Dendritic cell treated with granulocyte-macrophage colony-stimulating factor and Interleukin-4, amounts not matched to agents 40 ng/mL and 50 ng/mL, for 4 days (primary cell): ENCODE data around the gene MRPS31.
"Not testable (repeated sequence)": the region's sequence is repeated elsewhere in the genome, so short reads cannot be mapped to it uniquely, and the experiment has no call there.

Source experiments
- H3K27ac Mint-ChIP-seq: one replicate; pipeline ENCODE4 v1.8.0; 2022; ENCODE audit warnings: mild to moderate bottlenecking, mixed read lengths
- H3K27me3 Mint-ChIP-seq: one replicate; pipeline ENCODE4 v1.8.0; 2022; ENCODE audit warnings: mild to moderate bottlenecking, mixed read lengths
- H3K36me3 Mint-ChIP-seq: one replicate; pipeline ENCODE4 v1.8.0; 2022; ENCODE audit warnings: low read depth, mixed read lengths
- H3K4me1 Mint-ChIP-seq: one replicate; pipeline ENCODE4 v1.8.0; 2022; ENCODE audit warnings: low read depth, mixed read lengths
- H3K4me3 Mint-ChIP-seq: one replicate; pipeline ENCODE4 v1.8.0; 2022; ENCODE audit warnings: mild to moderate bottlenecking, moderate library complexity, mixed read lengths
- H3K9me3 Mint-ChIP-seq: one replicate; pipeline ENCODE4 v1.8.0; 2022; ENCODE audit warnings: mixed read lengths
- intact Hi-C: fragments of 100-400 bp; cut with micrococcal nuclease; formaldehyde crosslinking; loops from one replicate; pipeline ENCODE4 v1.15.0; 2022

MRPS31 gene

GRCh38 chr13:40798380-40798779 is 27.4 kb upstream of the MRPS31 start:
- H3K4me1 Mint-ChIP-seq: peaks cover 6% of the 10 kb centered on the region
- intact Hi-C loops: no loop called here
- H3K27me3 Mint-ChIP-seq: no peaks in the 10 kb centered on the region
- H3K9me3 Mint-ChIP-seq: no peaks in the 10 kb centered on the region
- no peak overlapping the region for H3K4me3 Mint-ChIP-seq
- peaks cover 24% of the 10 kb centered on the region for H3K36me3 Mint-ChIP-seq
- H3K27ac Mint-ChIP-seq: peak overlapping the region; percentile 42

DNA sequence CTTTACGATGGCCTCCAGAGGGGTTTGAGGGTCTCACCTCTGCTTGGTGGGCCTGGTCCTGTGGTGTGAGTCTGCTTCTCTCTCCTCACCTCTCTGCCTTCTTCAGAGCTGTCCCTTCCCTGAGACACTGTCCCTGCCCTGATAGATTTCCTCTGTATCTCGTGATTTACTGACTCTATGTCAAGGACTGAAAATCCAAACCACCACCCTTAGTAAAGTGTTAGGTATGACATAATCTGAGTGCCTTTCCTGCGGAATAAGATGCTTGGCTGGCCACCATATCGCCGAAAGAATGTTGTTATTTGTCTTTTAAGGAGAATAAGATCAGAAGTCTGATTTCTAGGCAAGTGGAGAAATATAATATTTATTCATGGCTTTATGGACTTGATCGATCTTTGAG is 25.7 kb upstream of the MRPS31 start:
- no peaks in the 10 kb centered on the region for H3K9me3 Mint-ChIP-seq
- peaks cover 6% of the 10 kb centered on the region for H3K4me1 Mint-ChIP-seq
- no peaks in the 10 kb centered on the region for H3K27me3 Mint-ChIP-seq
- intact Hi-C loops: no loop called here
- H3K36me3 Mint-ChIP-seq: peaks cover 17% of the 10 kb centered on the region
- no peak overlapping the region for H3K4me3 Mint-ChIP-seq
- no peak overlapping the region for H3K27ac Mint-ChIP-seq

GRCh38 chr13:40794414-40795368 is 23.7 kb upstream of the MRPS31 start:
- no peak overlapping the region for H3K4me3 Mint-ChIP-seq
- H3K27ac Mint-ChIP-seq: no peak overlapping the region
- H3K27me3 Mint-ChIP-seq: no peaks in the 10 kb centered on the region
- no peaks in the 10 kb centered on the region for H3K9me3 Mint-ChIP-seq
- no peaks in the 10 kb centered on the region for H3K36me3 Mint-ChIP-seq
- peaks cover 6% of the 10 kb centered on the region for H3K4me1 Mint-ChIP-seq
- intact Hi-C loops: no loop called here

DNA sequence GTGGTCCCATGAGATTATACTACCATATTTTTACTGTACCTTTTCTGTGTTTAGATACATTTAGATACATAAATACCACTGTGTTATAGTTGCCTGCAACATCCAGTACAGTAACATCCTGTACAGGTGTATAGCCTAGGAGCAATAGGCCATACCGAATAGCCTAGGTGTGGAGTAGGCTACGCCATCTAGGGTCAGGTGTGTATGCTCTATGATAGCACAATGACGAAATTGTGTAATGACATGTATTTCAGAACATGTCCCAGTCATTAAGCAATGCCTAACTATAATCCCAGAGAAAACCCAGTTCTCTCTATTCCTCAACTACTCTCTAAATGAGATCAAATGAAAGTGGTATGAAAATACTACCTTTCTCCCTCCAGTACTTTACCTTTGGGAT is 22.3 kb upstream of the MRPS31 start:
- Mint-ChIP-seq H3K27ac (no peak overlapping the region), H3K27me3 (no peaks in the 10 kb centered on the region), H3K9me3 (no peaks in the 10 kb centered on the region), H3K36me3 (no peaks in the 10 kb centered on the region), H3K4me1 (no peaks in the 10 kb centered on the region), H3K4me3 (no peak overlapping the region)
- intact Hi-C loops: no loop called here

- H3K36me3 Mint-ChIP-seq: no peaks in the 10 kb centered on the region
- no peak overlapping the region for H3K4me3 Mint-ChIP-seq
- H3K27ac Mint-ChIP-seq: no peak overlapping the region
- H3K4me1 Mint-ChIP-seq: no peaks in the 10 kb centered on the region
- H3K27me3 Mint-ChIP-seq: no peaks in the 10 kb centered on the region
- no peaks in the 10 kb centered on the region for H3K9me3 Mint-ChIP-seq
- intact Hi-C loops: no loop called here
Observed at GRCh38 chr13:40792284-40793051, 21.5 kb upstream of the MRPS31 start.

DNA sequence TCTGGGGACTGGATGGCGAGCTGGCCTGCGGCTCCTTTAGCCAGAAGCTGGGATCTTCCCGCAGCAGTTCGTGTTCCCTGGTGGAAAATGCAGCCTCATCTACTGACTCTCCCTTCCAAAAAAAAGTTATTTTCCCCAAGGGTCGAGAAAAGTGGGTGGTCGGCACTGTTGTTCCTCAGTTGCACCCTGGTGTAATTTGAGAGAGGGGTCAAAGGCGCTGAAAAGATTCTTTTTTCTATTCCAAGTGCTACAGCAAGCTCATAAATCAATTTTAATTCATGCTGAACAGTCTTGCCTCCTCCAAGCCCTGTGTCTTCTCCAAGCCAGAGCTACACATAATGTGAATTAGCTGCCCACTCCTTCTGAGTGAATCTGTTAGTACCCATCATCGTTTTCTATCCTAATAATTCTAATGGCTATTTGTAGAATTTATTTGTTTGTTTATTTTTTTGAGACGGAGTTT is 19.2 kb upstream of the MRPS31 start:
- peak overlapping the region; percentile 50 for H3K27ac Mint-ChIP-seq
- no peaks in the 10 kb centered on the region for H3K9me3 Mint-ChIP-seq
- H3K36me3 Mint-ChIP-seq: no peaks in the 10 kb centered on the region
- no peaks in the 10 kb centered on the region for H3K27me3 Mint-ChIP-seq
- intact Hi-C loops: no loop called here
- H3K4me1 Mint-ChIP-seq: peaks cover 10% of the 10 kb centered on the region
- peak overlapping the region; percentile 72 for H3K4me3 Mint-ChIP-seq

- peak within 1 kb of the TSS; percentile 72 for H3K4me3 Mint-ChIP-seq
- peak within 1 kb of the TSS; percentile 50 for H3K27ac Mint-ChIP-seq
- H3K36me3 Mint-ChIP-seq: no peaks in the 10 kb centered on the region
- H3K9me3 Mint-ChIP-seq: no peaks in the 10 kb centered on the region
- peaks cover 13% of the 10 kb centered on the region for H3K4me1 Mint-ChIP-seq
- no peaks in the 10 kb centered on the region for H3K27me3 Mint-ChIP-seq
- intact Hi-C loops: no loop called here
Observed at GRCh38 chr13:40789275-40790153, 18.5 kb upstream of the MRPS31 start, which contains the start of gene SLC25A15. Gene SLC25A15, plus strand, starts transcription at chr13:40789611. Its CDS starts 3,616 bp downstream, at chr13:40793227.

- H3K36me3 Mint-ChIP-seq, intact Hi-C loops, H3K27me3 Mint-ChIP-seq, H3K9me3 Mint-ChIP-seq: not testable (repeated sequence)
- Mint-ChIP-seq H3K27ac (peak overlapping the region; percentile 50), H3K4me1 (peaks cover 21% of the 10 kb centered on the region), H3K4me3 (peak overlapping the region; percentile 72)
Observed at GRCh38 chr13:40788540-40789274, 17.7 kb upstream of the MRPS31 start.

DNA sequence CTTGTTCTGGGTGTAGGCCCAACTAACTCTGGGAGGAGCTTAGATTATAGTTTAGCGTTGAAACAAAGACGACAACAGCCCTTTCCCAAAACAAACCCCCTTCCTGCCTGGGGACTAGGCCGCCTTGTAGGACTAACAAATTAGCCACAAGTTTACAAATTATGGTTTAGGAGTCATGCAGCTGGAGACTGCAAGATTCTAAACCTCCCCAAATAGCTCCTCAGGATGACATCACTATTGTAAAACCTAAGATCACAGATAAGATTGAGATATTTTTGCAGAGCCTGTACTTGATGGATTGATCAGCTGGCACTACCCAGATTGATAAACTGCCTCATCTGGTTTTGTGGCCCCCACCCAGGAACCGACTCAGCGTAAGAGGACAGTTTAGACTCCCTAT is 16.1 kb upstream of the MRPS31 start:
- H3K27ac Mint-ChIP-seq: peak overlapping the region; percentile 14
- H3K4me1 Mint-ChIP-seq: peaks cover 35% of the 10 kb centered on the region
- no peaks in the 10 kb centered on the region for H3K9me3 Mint-ChIP-seq
- H3K27me3 Mint-ChIP-seq: no peaks in the 10 kb centered on the region
- no peak overlapping the region for H3K4me3 Mint-ChIP-seq
- intact Hi-C loops: no loop called here
- H3K36me3 Mint-ChIP-seq: no peaks in the 10 kb centered on the region

- H3K4me1 Mint-ChIP-seq: peaks cover 40% of the 10 kb centered on the region
- H3K27ac Mint-ChIP-seq: peak overlapping the region; percentile 14
- intact Hi-C loops: no loop called here
- no peak overlapping the region for H3K4me3 Mint-ChIP-seq
- H3K36me3 Mint-ChIP-seq: no peaks in the 10 kb centered on the region
- H3K27me3 Mint-ChIP-seq: no peaks in the 10 kb centered on the region
- no peaks in the 10 kb centered on the region for H3K9me3 Mint-ChIP-seq
Observed at GRCh38 chr13:40786568-40786996, 15.6 kb upstream of the MRPS31 start.

GRCh38 chr13:40784540-40784939 is 13.6 kb upstream of the MRPS31 start:
- Mint-ChIP-seq H3K9me3 (no peaks in the 10 kb centered on the region), H3K27ac (no peak overlapping the region), H3K4me3 (no peak overlapping the region), H3K4me1 (peaks cover 50% of the 10 kb centered on the region), H3K36me3 (no peaks in the 10 kb centered on the region), H3K27me3 (no peaks in the 10 kb centered on the region)
- intact Hi-C loops: no loop called here

GRCh38 chr13:40782971-40783370 is 12.0 kb upstream of the MRPS31 start:
- H3K4me3 Mint-ChIP-seq, H3K27me3 Mint-ChIP-seq, H3K36me3 Mint-ChIP-seq, H3K27ac Mint-ChIP-seq, intact Hi-C loops, H3K9me3 Mint-ChIP-seq: not testable (repeated sequence)
- H3K4me1 Mint-ChIP-seq: peaks cover 56% of the 10 kb centered on the region

DNA sequence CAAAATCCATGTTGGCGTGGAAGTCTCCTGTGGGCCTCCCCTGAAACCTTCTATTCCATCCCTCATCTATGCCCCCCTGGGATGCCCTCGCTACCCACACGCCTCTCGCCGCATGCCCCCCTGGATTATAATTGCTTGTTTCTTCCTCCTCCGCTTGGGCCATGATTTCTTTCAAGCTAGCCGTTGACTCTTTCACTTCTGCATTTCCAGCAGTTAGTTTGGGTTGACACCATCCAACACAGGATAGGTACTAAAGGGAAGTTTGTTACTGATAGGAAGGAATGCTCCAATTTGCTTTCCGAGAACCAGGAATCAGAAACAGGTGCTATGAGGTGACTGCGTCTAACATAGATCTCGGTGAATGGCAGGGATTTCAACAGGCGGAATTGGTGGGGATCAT is 10.7 kb upstream of the MRPS31 start:
- intact Hi-C loops: no loop called here
- Mint-ChIP-seq H3K9me3 (no peaks in the 10 kb centered on the region), H3K4me3 (no peak overlapping the region), H3K27me3 (no peaks in the 10 kb centered on the region), H3K36me3 (no peaks in the 10 kb centered on the region), H3K27ac (no peak overlapping the region), H3K4me1 (peaks cover 66% of the 10 kb centered on the region)
